ENCODE results near the gene FLNC. TPM values are rescaled to one million over a fixed set of nuclear protein-coding genes. Genes with fewer than 3 reads are reported as not detected.

The FLNC gene
- total and polyA plus RNA-seq, 9 of the 15 experiments (the other 6 are each of a cell fraction or from before 2014, with no cell fraction given), result 0.90 to 155 (median 28.8) TPM

DNA sequence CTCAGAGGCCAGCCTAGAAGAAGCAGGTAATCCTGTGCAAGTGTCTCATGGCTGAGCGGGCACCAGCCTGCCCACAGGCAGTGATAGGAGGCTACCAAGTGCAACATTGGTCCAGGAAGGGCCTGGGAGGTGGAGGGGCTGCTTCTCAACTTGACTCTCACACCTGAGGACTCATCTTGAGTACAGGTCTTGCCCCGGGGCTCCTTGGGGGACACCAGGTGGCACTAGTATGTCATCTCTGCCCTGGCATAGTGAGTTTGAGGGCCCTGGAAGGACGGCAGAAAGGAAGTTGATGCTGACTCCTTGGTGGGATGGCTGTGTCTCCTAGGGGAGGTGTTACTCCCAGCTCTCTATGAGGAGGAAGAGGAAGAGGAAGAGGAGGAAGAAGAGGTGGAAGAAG lies 36.2 kb upstream of the FLNC start:
- Histone ChIP-seq H3K79me2 (ENCODE audit: control insufficient read depth, insufficient read depth, low read length) (peaks cover 9% of the 10 kb centered on the region; the same call in 2 of the 3 replicates), H3K9me3 (replicated peaks; ENCODE audit: control insufficient read depth, insufficient read depth, low read depth, low read length) (no peaks in the 10 kb centered on the region), H3K36me3 (ENCODE audit: control insufficient read depth, insufficient read depth, low read length) (peaks cover 17% of the 10 kb centered on the region; the same call in 2 of the 3 replicates), H3K4me1 (replicated peaks in 1 of 2; ENCODE audit: control insufficient read depth in 2 of 2, insufficient read depth in 2 of 2, low read length in 2 of 2) (peaks cover 18 to 41% of the 10 kb centered on the region in 2 experiments), H3K9ac (ENCODE audit: insufficient read depth in 1 of 2, low read depth in 2 of 2, low read length in 2 of 2) (peak overlapping the region in 1 of 2 experiments; percentile 76; a peak in 1 of 4 replicates), H3K27me3 (ENCODE audit: control insufficient read depth in 2 of 2, insufficient read depth in 2 of 2, low read length in 2 of 2) (no peaks in the 10 kb centered on the region), H3K9me1 (ENCODE audit: control insufficient read depth, insufficient read depth, low read length) (no peaks in the 10 kb centered on the region), H4K20me1 (replicated peaks; ENCODE audit: control insufficient read depth, insufficient read depth, low read length) (no peaks in the 10 kb centered on the region), H2AFZ (ENCODE audit: low read depth, low read length) (no peak overlapping the region), H3K4me2 (ENCODE audit: insufficient read depth, low read length) (no peak overlapping the region), H3K4me3 (no peak overlapping the region), H3K27ac (ENCODE audit: extremely low read depth, low read depth, low read length) (no peak overlapping the region)
- BruUV-seq (replicated peaks), result no TSS peak
- ChIA-PET POLR2A (interaction anchor here (1.0 to 2.1 kb wide), 6 partner anchors 13 to 69 kb away, joined by 3 to 6 read pairs (median 4); no protein-coding TSS in a partner anchor), CTCF (ENCODE audit: low intra/inter-chr PET ratio) (interaction anchor here (1.5 kb wide), 1 partner anchor 86 kb away, joined by 3 read pairs; no protein-coding TSS in a partner anchor)
- 66% methylated on average over 3 of the region's 3 CpGs for WGBS (ENCODE audit: insufficient coverage, low coverage, missing lambda C conversion rate)
- in situ Hi-C loops (cut with MboI) (no loop called here), intact Hi-C loops (cut with micrococcal nuclease) (loop anchor here (5.0 kb wide), 1 partner anchor 88 kb away; no protein-coding TSS in a partner anchor)
- ATAC-seq (no peak), FAIRE-seq (no peak), DNase-seq (ENCODE audit: extremely low read depth in 1 of 4, low spot score in 3 of 4) (no peak)
- TF ChIP-seq ZZZ3 (IDR thresholded peaks at IDR 0.05) (no peak), CBFA2T2 (conservative IDR thresholded peaks at IDR 0.05) (no peak), NFXL1 (CRISPR knock-in tag; IDR thresholded peaks at IDR 0.05) (no peak), NFE2 (IDR thresholded peaks at IDR 0.05; ENCODE audit: low read depth) (no peak), NFRKB (IDR thresholded peaks at IDR 0.05; ENCODE audit: low read depth) (no peak), ZNF197 (CRISPR knock-in tag; IDR thresholded peaks at IDR 0.05; ENCODE audit: low read depth) (no peak), NRF1 (conservative IDR thresholded peaks at IDR 0.05 in 1 of 2, IDR thresholded peaks at IDR 0.05 in 1 of 2) (no peak), POLR3G (IDR thresholded peaks at IDR 0.05; ENCODE audit: extremely low read depth, insufficient read length, insufficient replicate concordance) (no peak)
- TF ChIP-seq, protein P1, sequence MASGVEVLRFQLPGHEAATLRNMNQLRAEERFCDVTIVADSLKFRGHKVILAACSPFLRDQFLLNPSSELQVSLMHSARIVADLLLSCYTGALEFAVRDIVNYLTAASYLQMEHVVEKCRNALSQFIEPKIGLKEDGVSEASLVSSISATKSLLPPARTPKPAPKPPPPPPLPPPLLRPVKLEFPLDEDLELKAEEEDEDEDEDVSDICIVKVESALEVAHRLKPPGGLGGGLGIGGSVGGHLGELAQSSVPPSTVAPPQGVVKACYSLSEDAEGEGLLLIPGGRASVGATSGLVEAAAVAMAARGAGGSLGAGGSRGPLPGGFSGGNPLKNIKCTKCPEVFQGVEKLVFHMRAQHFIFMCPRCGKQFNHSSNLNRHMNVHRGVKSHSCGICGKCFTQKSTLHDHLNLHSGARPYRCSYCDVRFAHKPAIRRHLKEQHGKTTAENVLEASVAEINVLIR (CRISPR knock-in tag; IDR thresholded peaks at IDR 0.05), result no peak
- TF ChIP-seq, protein P2, sequence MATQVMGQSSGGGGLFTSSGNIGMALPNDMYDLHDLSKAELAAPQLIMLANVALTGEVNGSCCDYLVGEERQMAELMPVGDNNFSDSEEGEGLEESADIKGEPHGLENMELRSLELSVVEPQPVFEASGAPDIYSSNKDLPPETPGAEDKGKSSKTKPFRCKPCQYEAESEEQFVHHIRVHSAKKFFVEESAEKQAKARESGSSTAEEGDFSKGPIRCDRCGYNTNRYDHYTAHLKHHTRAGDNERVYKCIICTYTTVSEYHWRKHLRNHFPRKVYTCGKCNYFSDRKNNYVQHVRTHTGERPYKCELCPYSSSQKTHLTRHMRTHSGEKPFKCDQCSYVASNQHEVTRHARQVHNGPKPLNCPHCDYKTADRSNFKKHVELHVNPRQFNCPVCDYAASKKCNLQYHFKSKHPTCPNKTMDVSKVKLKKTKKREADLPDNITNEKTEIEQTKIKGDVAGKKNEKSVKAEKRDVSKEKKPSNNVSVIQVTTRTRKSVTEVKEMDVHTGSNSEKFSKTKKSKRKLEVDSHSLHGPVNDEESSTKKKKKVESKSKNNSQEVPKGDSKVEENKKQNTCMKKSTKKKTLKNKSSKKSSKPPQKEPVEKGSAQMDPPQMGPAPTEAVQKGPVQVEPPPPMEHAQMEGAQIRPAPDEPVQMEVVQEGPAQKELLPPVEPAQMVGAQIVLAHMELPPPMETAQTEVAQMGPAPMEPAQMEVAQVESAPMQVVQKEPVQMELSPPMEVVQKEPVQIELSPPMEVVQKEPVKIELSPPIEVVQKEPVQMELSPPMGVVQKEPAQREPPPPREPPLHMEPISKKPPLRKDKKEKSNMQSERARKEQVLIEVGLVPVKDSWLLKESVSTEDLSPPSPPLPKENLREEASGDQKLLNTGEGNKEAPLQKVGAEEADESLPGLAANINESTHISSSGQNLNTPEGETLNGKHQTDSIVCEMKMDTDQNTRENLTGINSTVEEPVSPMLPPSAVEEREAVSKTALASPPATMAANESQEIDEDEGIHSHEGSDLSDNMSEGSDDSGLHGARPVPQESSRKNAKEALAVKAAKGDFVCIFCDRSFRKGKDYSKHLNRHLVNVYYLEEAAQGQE (IDR thresholded peaks at IDR 0.05; ENCODE audit: borderline replicate concordance), result peak; percentile 22; the same call in 1 of the 2 replicates
- TF ChIP-seq, protein P2 (CRISPR knock-in tag; IDR thresholded peaks at IDR 0.05; ENCODE audit: low read depth), result no peak
- TF ChIP-seq, protein P3, sequence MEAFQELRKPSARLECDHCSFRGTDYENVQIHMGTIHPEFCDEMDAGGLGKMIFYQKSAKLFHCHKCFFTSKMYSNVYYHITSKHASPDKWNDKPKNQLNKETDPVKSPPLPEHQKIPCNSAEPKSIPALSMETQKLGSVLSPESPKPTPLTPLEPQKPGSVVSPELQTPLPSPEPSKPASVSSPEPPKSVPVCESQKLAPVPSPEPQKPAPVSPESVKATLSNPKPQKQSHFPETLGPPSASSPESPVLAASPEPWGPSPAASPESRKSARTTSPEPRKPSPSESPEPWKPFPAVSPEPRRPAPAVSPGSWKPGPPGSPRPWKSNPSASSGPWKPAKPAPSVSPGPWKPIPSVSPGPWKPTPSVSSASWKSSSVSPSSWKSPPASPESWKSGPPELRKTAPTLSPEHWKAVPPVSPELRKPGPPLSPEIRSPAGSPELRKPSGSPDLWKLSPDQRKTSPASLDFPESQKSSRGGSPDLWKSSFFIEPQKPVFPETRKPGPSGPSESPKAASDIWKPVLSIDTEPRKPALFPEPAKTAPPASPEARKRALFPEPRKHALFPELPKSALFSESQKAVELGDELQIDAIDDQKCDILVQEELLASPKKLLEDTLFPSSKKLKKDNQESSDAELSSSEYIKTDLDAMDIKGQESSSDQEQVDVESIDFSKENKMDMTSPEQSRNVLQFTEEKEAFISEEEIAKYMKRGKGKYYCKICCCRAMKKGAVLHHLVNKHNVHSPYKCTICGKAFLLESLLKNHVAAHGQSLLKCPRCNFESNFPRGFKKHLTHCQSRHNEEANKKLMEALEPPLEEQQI (IDR thresholded peaks at IDR 0.05), result no peak
